Fibroblast of villous mesenchyme (primary cell): ENCODE results near the gene BICC1. TPM values are rescaled to one million over a fixed set of nuclear protein-coding genes. Genes with fewer than 3 reads are reported as not detected.

ENCODE experiments used
- DNase-seq: peaks from one replicate; pipeline ENCODE4 v3.0.0-alpha.2; 2010; ENCODE audit warnings: low read depth
- H3K4me3 ChIP-seq: 2 replicates; pipeline ENCODE4 v1.5.1; 2011; ENCODE audit warnings: low read depth, mild to moderate bottlenecking, low read length
- total RNA-seq: library from RNA; depleted of rRNA; stranded (reverse); fragments of >200 nt; gene quantifications from 2 replicates; pipeline ENCODE4 v1.2.3, GENCODE V29; 2012
- TF ChIP-seq, protein P1 (sequence below): IDR thresholded peaks from 2 replicates; pipeline ENCODE4 v1.5.1; 2012; ENCODE audit warnings: low read depth, mild to moderate bottlenecking, low read length; ENCODE audit not compliant: insufficient read depth

Gene BICC1
- total RNA-seq, 1 donor, result 39.3 TPM

- TF ChIP-seq, protein P1, sequence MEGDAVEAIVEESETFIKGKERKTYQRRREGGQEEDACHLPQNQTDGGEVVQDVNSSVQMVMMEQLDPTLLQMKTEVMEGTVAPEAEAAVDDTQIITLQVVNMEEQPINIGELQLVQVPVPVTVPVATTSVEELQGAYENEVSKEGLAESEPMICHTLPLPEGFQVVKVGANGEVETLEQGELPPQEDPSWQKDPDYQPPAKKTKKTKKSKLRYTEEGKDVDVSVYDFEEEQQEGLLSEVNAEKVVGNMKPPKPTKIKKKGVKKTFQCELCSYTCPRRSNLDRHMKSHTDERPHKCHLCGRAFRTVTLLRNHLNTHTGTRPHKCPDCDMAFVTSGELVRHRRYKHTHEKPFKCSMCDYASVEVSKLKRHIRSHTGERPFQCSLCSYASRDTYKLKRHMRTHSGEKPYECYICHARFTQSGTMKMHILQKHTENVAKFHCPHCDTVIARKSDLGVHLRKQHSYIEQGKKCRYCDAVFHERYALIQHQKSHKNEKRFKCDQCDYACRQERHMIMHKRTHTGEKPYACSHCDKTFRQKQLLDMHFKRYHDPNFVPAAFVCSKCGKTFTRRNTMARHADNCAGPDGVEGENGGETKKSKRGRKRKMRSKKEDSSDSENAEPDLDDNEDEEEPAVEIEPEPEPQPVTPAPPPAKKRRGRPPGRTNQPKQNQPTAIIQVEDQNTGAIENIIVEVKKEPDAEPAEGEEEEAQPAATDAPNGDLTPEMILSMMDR, result no peak
- H3K4me3 ChIP-seq, result no peak overlapping the region
- DNase-seq, result peak; percentile 56
These were observed 261.3 kb downstream of the BICC1 start for GRCh38 chr10:58773944-58774343.

GRCh38 chr10:58775960-58776567, 263.4 kb downstream of the BICC1 start:
- DNase-seq, result peak; percentile 78
- TF ChIP-seq, protein P1, result no peak
- H3K4me3 ChIP-seq, result no peak overlapping the region

- DNase-seq, result peak; percentile 27
- H3K4me3 ChIP-seq, result no peak overlapping the region
- TF ChIP-seq, protein P1, result no peak
These were observed 264.1 kb downstream of the BICC1 start for GRCh38 chr10:58776568-58777318.

DNA sequence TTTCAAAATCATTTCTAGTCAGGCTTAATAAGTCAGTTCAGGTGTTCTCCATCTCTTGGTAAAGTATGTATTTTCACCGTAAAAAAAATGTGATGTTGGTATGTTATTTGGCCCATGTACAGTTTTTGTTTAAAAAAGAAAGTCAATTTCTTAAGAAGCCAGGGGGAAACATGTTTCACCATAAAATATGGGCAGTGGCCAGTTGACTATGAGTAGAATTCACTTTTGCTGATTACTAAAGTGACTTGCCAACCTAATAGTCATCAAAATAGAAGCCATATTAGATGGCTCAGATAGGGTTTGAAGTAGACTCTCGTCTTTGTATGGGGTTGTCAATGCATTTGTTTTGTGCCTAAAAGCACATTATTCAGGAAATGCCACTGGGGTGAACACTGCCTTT, 266.3 kb downstream of the BICC1 start:
- H3K4me3 ChIP-seq, result no peak overlapping the region
- DNase-seq, result no peak
- TF ChIP-seq, protein P1, result no peak

- TF ChIP-seq, protein P1, result no peak
These were observed 266.9 kb downstream of the BICC1 start for GRCh38 chr10:58779594-58779993.

DNA sequence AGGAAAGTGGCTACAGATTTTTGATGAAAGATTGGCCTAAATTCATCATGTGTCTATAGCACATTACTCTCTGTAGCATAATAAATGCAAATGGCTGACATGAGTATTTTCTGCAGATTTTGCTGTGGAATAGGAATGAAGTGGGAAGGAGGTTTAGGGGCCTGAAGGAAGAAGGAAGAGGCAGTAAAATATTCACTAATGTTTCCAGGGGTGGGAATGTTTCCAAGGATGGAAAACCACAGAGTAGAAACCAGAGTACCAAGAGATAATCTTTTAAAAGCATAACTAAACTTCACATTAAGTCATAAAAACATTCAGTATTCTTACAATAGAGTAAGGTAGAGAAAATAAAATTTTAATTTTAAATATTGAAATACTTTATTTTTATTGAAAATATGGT, 267.8 kb downstream of the BICC1 start:
- TF ChIP-seq, protein P1, result no peak
- no peak overlapping the region for H3K4me3 ChIP-seq
- DNase-seq, result peak; percentile 45

More at GRCh38 chr10:58779594-58779993, 266.9 kb downstream of the BICC1 start:
- DNase-seq, result no peak
- H3K4me3 ChIP-seq, result no peak overlapping the region
